IgD-negative memory B cell (primary cell): ENCODE measurements around the gene PDE4D. TPM values are rescaled to one million over a fixed set of nuclear protein-coding genes. Genes with fewer than 3 reads are reported as not detected.
A peak's percentile ranks its signal among the peaks of the same experiment; 100 is the strongest.

Experiments
- H3K27ac Mint-ChIP-seq, 3 donors: one replicate each; pipeline ENCODE4 v1.8.0; 2020 to 2022; ENCODE audit warnings: mild to moderate bottlenecking in 3 of 3, mixed read lengths in 3 of 3, moderate library complexity in 1 of 3
- H3K27me3 Mint-ChIP-seq: one replicate; pipeline ENCODE4 v1.8.0; 2021; ENCODE audit warnings: mixed read lengths
- H3K36me3 Mint-ChIP-seq: one replicate; pipeline ENCODE4 v1.8.0; 2020; ENCODE audit warnings: mild to moderate bottlenecking, mixed read lengths
- H3K4me1 Mint-ChIP-seq, 3 donors: one replicate each; pipeline ENCODE4 v1.8.0; 2020 to 2022; ENCODE audit warnings: mixed read lengths in 3 of 3, mild to moderate bottlenecking in 1 of 3
- H3K4me3 Mint-ChIP-seq, 4 donors: one replicate each; pipeline ENCODE4 v1.8.0; 2020 to 2022; ENCODE audit warnings: mild to moderate bottlenecking in 4 of 4, mixed read lengths in 4 of 4, moderate library complexity in 3 of 4
- H3K9me3 Mint-ChIP-seq, 3 donors: one replicate each; pipeline ENCODE4 v1.8.0; 2020 to 2021; ENCODE audit warnings: mixed read lengths in 3 of 3, mild to moderate bottlenecking in 1 of 3
- polyA plus RNA-seq: library from polyadenylated mRNA; unstranded; fragments of 300-500 nt; fragmentation: Illumina TruSeq; gene quantifications from one replicate; pipeline ENCODE4 v1.2.3, GENCODE V29; 2021

PDE4D gene
- polyA plus RNA-seq, 1 donor from 2014 or later: 18.8 TPM

GRCh38 chr5:59620535-59621212 is 272.9 kb downstream of the PDE4D start:
- H3K36me3 Mint-ChIP-seq: peaks cover 7% of the 10 kb centered on the region
- H3K27me3 Mint-ChIP-seq: no peaks in the 10 kb centered on the region
- H3K4me1 Mint-ChIP-seq: peaks cover 26 to 39% (median 27%) of the 10 kb centered on the region in 3 donors
- no peaks in the 10 kb centered on the region for H3K9me3 Mint-ChIP-seq
- H3K4me3 Mint-ChIP-seq: peak overlapping the region in 1 of 4 donors; percentile 5
- H3K27ac Mint-ChIP-seq: peak overlapping the region in 2 of 3 donors; percentile 6 to 11

GRCh38 chr5:59618644-59619043 is 274.9 kb downstream of the PDE4D start:
- H3K9me3 Mint-ChIP-seq: no peaks in the 10 kb centered on the region
- H3K4me1 Mint-ChIP-seq: peaks cover 26 to 41% (median 31%) of the 10 kb centered on the region in 3 donors
- peaks cover 7% of the 10 kb centered on the region for H3K36me3 Mint-ChIP-seq
- no peak overlapping the region for H3K4me3 Mint-ChIP-seq
- no peak overlapping the region for H3K27ac Mint-ChIP-seq
- no peaks in the 10 kb centered on the region for H3K27me3 Mint-ChIP-seq

- H3K4me3 Mint-ChIP-seq: no peak overlapping the region
- no peaks in the 10 kb centered on the region for H3K9me3 Mint-ChIP-seq
- no peaks in the 10 kb centered on the region for H3K27me3 Mint-ChIP-seq
- peaks cover 8% of the 10 kb centered on the region for H3K36me3 Mint-ChIP-seq
- H3K27ac Mint-ChIP-seq: peak overlapping the region in 1 of 3 donors; percentile 20
- peaks cover 28 to 43% (median 33%) of the 10 kb centered on the region in 3 donors for H3K4me1 Mint-ChIP-seq
These were observed 276.2 kb downstream of the PDE4D start for GRCh38 chr5:59617186-59617771.

GRCh38 chr5:59616413-59616812 is 277.1 kb downstream of the PDE4D start:
- Mint-ChIP-seq H3K27me3 (no peaks in the 10 kb centered on the region), H3K9me3 (no peaks in the 10 kb centered on the region), H3K27ac (no peak overlapping the region), H3K36me3 (peaks cover 8% of the 10 kb centered on the region), H3K4me1 (peaks cover 30 to 45% (median 39%) of the 10 kb centered on the region in 3 donors), H3K4me3 (no peak overlapping the region)

- Mint-ChIP-seq H3K4me1 (peaks cover 28 to 38% (median 31%) of the 10 kb centered on the region in 3 donors), H3K9me3 (no peaks in the 10 kb centered on the region)
These were observed 278.3 kb downstream of the PDE4D start for GRCh38 chr5:59615272-59615671.

GRCh38 chr5:59609501-59610265 is 283.8 kb downstream of the PDE4D start:
- Mint-ChIP-seq H3K27ac (peak overlapping the region in 1 of 3 donors; percentile 44), H3K4me1 (peaks cover 14 to 43% (median 29%) of the 10 kb centered on the region in 3 donors), H3K9me3 (no peaks in the 10 kb centered on the region), H3K27me3 (peaks cover 3% of the 10 kb centered on the region), H3K36me3 (peaks cover 8% of the 10 kb centered on the region), H3K4me3 (peak overlapping the region in 2 of 4 donors; percentile 25 to 43)

More at GRCh38 chr5:59615272-59615671, 278.3 kb downstream of the PDE4D start:
- Mint-ChIP-seq H3K27me3 (no peaks in the 10 kb centered on the region), H3K36me3 (peaks cover 8% of the 10 kb centered on the region), H3K4me3 (no peak overlapping the region), H3K27ac (no peak overlapping the region)

GRCh38 chr5:59608745-59609144 is 284.8 kb downstream of the PDE4D start:
- Mint-ChIP-seq H3K9me3 (no peaks in the 10 kb centered on the region), H3K27me3 (peaks cover 3% of the 10 kb centered on the region), H3K4me1 (peaks cover 14 to 47% (median 29%) of the 10 kb centered on the region in 3 donors), H3K27ac (peak overlapping the region in 1 of 3 donors; percentile 44), H3K36me3 (peaks cover 8% of the 10 kb centered on the region), H3K4me3 (no peak overlapping the region)

- H3K36me3 Mint-ChIP-seq: peaks cover 7% of the 10 kb centered on the region
- peaks cover 3% of the 10 kb centered on the region for H3K27me3 Mint-ChIP-seq
- H3K9me3 Mint-ChIP-seq: no peaks in the 10 kb centered on the region
- peak overlapping the region in 1 of 4 donors; percentile 34 for H3K4me3 Mint-ChIP-seq
- H3K27ac Mint-ChIP-seq: no peak overlapping the region
- H3K4me1 Mint-ChIP-seq: peaks cover 14 to 42% (median 29%) of the 10 kb centered on the region in 3 donors
These were observed 286.3 kb downstream of the PDE4D start for GRCh38 chr5:59607138-59607765.

GRCh38 chr5:59605915-59606314 is 287.6 kb downstream of the PDE4D start:
- H3K27me3 Mint-ChIP-seq: peaks cover 3% of the 10 kb centered on the region
- H3K27ac Mint-ChIP-seq: no peak overlapping the region
- H3K36me3 Mint-ChIP-seq: peaks cover 7% of the 10 kb centered on the region
- H3K4me1 Mint-ChIP-seq: peaks cover 17 to 48% (median 36%) of the 10 kb centered on the region in 3 donors
- no peak overlapping the region for H3K4me3 Mint-ChIP-seq
- no peaks in the 10 kb centered on the region for H3K9me3 Mint-ChIP-seq

- H3K4me1 Mint-ChIP-seq: peaks cover 17 to 46% (median 25%) of the 10 kb centered on the region in 3 donors
- peak overlapping the region in 1 of 3 donors; percentile 78 for H3K27ac Mint-ChIP-seq
- peaks cover 3% of the 10 kb centered on the region for H3K27me3 Mint-ChIP-seq
- H3K9me3 Mint-ChIP-seq: no peaks in the 10 kb centered on the region
- H3K36me3 Mint-ChIP-seq: peaks cover 9% of the 10 kb centered on the region
- H3K4me3 Mint-ChIP-seq: no peak overlapping the region
These were observed 289.4 kb downstream of the PDE4D start for GRCh38 chr5:59604111-59604510.

GRCh38 chr5:59600998-59601397 is 292.5 kb downstream of the PDE4D start:
- Mint-ChIP-seq H3K4me3 (no peak overlapping the region), H3K9me3 (no peaks in the 10 kb centered on the region), H3K27me3 (no peaks in the 10 kb centered on the region), H3K4me1 (peaks cover 27 to 52% (median 30%) of the 10 kb centered on the region in 3 donors), H3K27ac (peak overlapping the region in 1 of 3 donors; percentile 45), H3K36me3 (peaks cover 5% of the 10 kb centered on the region)

- Mint-ChIP-seq H3K36me3 (peaks cover 5% of the 10 kb centered on the region), H3K4me3 (no peak overlapping the region), H3K9me3 (peaks cover 0 to 2% (median 0%) of the 10 kb centered on the region in 3 donors), H3K27ac (peak overlapping the region in 1 of 3 donors; percentile 9), H3K4me1 (peaks cover 27 to 47% (median 30%) of the 10 kb centered on the region in 3 donors), H3K27me3 (no peaks in the 10 kb centered on the region)
These were observed 293.4 kb downstream of the PDE4D start for GRCh38 chr5:59600153-59600552.

- Mint-ChIP-seq H3K27ac (peak overlapping the region in 1 of 3 donors; percentile 9), H3K9me3 (peaks cover 0 to 2% (median 0%) of the 10 kb centered on the region in 3 donors), H3K4me1 (peaks cover 27 to 46% (median 30%) of the 10 kb centered on the region in 3 donors)
These were observed 293.8 kb downstream of the PDE4D start for GRCh38 chr5:59599729-59600128.

GRCh38 chr5:59598547-59598874 is 295.0 kb downstream of the PDE4D start:
- Mint-ChIP-seq H3K4me3 (peak overlapping the region in 3 of 4 donors; percentile 12 to 65 (median 29)), H3K27ac (peak overlapping the region in 2 of 3 donors; percentile 67 to 95), H3K36me3 (peaks cover 5% of the 10 kb centered on the region), H3K27me3 (no peaks in the 10 kb centered on the region), H3K4me1 (peaks cover 28 to 41% (median 32%) of the 10 kb centered on the region in 3 donors), H3K9me3 (peaks cover 0 to 4% (median 0%) of the 10 kb centered on the region in 3 donors)

More at GRCh38 chr5:59599729-59600128, 293.8 kb downstream of the PDE4D start:
- peak overlapping the region in 1 of 4 donors; percentile 30 for H3K4me3 Mint-ChIP-seq
- no peaks in the 10 kb centered on the region for H3K27me3 Mint-ChIP-seq
- H3K36me3 Mint-ChIP-seq: peaks cover 5% of the 10 kb centered on the region
